Caco-2 (cell line): ENCODE measurements around the gene RAP2B. TPM values are rescaled to one million over a fixed set of nuclear protein-coding genes. Genes with fewer than 3 reads are reported as not detected.

ENCODE experiments used
- BruUV-seq: library from RNA; stranded (reverse); fragments of 400-500 nt; replicated peaks from 2 replicates; lab custom pipeline; 2021; lab: Mats Ljungman, UMichigan
- CTCF ChIA-PET: fragments of 300-600 bp; sonication (Branson Sonifier 250); formaldehyde crosslinking; loops from one replicate; lab custom pipeline; 2022; ENCODE audit warnings: antibody characterized with exemption; lab: Charles Lee
- POLR2A ChIA-PET: fragments of 300-600 bp; sonication (Branson Sonifier 250); formaldehyde crosslinking; loops from one replicate; lab custom pipeline; 2022; ENCODE audit warnings: antibody characterized with exemption; lab: Charles Lee
- DNase-seq, 2 experiments: peaks; one replicate each; pipeline versions ENCODE4 v3.0.0 to v3.0.0-alpha.2; 2020 to 2022
- H3K27me3 ChIP-seq: replicated peaks from 2 replicates; pipeline ENCODE4 v1.6.0; 2011; ENCODE audit warnings: low read length; ENCODE audit not compliant: control insufficient read depth, insufficient read depth
- H3K36me3 ChIP-seq: 2 replicates; pipeline ENCODE4 v1.5.1; 2011; ENCODE audit warnings: low read length; ENCODE audit not compliant: control insufficient read depth, insufficient read depth
- H3K4me1 ChIP-seq: fragments of 250-450 bp; sonication (Bioruptor Pico); 2 replicates; pipeline ENCODE4 v1.5.1; 2020; ENCODE audit warnings: mild to moderate bottlenecking
- H3K4me3 ChIP-seq: 2 replicates; pipeline ENCODE4 v1.5.1; 2011; ENCODE audit warnings: low read depth, mild to moderate bottlenecking, control low read depth, low read length
- H3K9me3 ChIP-seq: fragments of 250-450 bp; sonication (Bioruptor Pico); 2 replicates; pipeline ENCODE4 v1.5.1; 2020; ENCODE audit warnings: mild to moderate bottlenecking, moderate library complexity
- H3K27ac Mint-ChIP-seq: one replicate; pipeline ENCODE4 v1.8.0; 2022; ENCODE audit warnings: mixed read lengths; ENCODE audit not compliant: unreplicated experiment
- H3K27me3 Mint-ChIP-seq: one replicate; pipeline ENCODE4 v1.8.0; 2022; ENCODE audit warnings: mixed read lengths; ENCODE audit not compliant: insufficient read depth, unreplicated experiment
- H3K36me3 Mint-ChIP-seq: one replicate; pipeline ENCODE4 v1.8.0; 2022; ENCODE audit warnings: mild to moderate bottlenecking, mixed read lengths; ENCODE audit not compliant: insufficient read depth, unreplicated experiment
- H3K4me1 Mint-ChIP-seq: one replicate; pipeline ENCODE4 v1.8.0; 2022; ENCODE audit warnings: low read depth, mixed read lengths; ENCODE audit not compliant: unreplicated experiment
- H3K4me3 Mint-ChIP-seq: one replicate; pipeline ENCODE4 v1.8.0; 2022; ENCODE audit warnings: mild to moderate bottlenecking, moderate library complexity, mixed read lengths; ENCODE audit not compliant: unreplicated experiment
- H3K9me3 Mint-ChIP-seq: one replicate; pipeline ENCODE4 v1.8.0; 2022; ENCODE audit warnings: mixed read lengths; ENCODE audit not compliant: unreplicated experiment
- CTCF ChIP-seq, 2 experiments: fragments of 200-600 bp in 1 of 2; IDR thresholded peaks; 1 replicate in 1 of 2; 2 replicates in 1 of 2; pipeline versions ENCODE4 v1.5.1 to v1.8.0; 2011 to 2022; ENCODE audit warnings: antibody characterized with exemption in 1 of 2, control low read depth in 1 of 2, inconsistent platforms in 1 of 2, low read depth in 1 of 2, low read length in 1 of 2, mild to moderate bottlenecking in 1 of 2, moderate library complexity in 1 of 2; ENCODE audit not compliant: insufficient read depth in 1 of 2, severe bottlenecking in 1 of 2, unreplicated experiment in 1 of 2
- intact Hi-C: fragments of 100-400 bp; cut with micrococcal nuclease; formaldehyde crosslinking; loops from one replicate; pipeline ENCODE4 v1.10.0; 2022; ENCODE audit not compliant: unreplicated experiment
- total RNA-seq: library from RNA; stranded (reverse); gene quantifications from 2 replicates; pipeline ENCODE4 v1.2.3, GENCODE V29; 2022

The RAP2B gene
- total RNA-seq, 1 experiment from 2014 or later: 13.2 TPM

- intact Hi-C loops: no loop called here
- no peaks in the 10 kb centered on the region for H3K36me3 ChIP-seq
- Mint-ChIP-seq H3K4me1 (no peaks in the 10 kb centered on the region), H3K9me3 (no peaks in the 10 kb centered on the region), H3K27me3 (no peaks in the 10 kb centered on the region), H3K4me3 (no peak overlapping the region), H3K36me3 (no peaks in the 10 kb centered on the region), H3K27ac (no peak overlapping the region)
- ChIA-PET POLR2A (no interaction called here), CTCF (no interaction called here)
- H3K4me1 ChIP-seq: no peaks in the 10 kb centered on the region
- no peak for TF ChIP-seq CTCF (IDR thresholded peaks at IDR 0.05; ENCODE audit: insufficient read depth in 1 of 2, low read depth in 1 of 2, low read length in 1 of 2, severe bottlenecking in 1 of 2, unreplicated experiment in 1 of 2)
- no peak for DNase-seq
- no peaks in the 10 kb centered on the region for H3K27me3 ChIP-seq
- H3K9me3 ChIP-seq: no peaks in the 10 kb centered on the region
- no TSS peak for BruUV-seq
- H3K4me3 ChIP-seq: no peak overlapping the region
These were observed 46.7 kb upstream of the RAP2B start for GRCh38 chr3:153115326-153115725.

- Mint-ChIP-seq H3K4me3 (no peak overlapping the region), H3K4me1 (no peaks in the 10 kb centered on the region), H3K36me3 (no peaks in the 10 kb centered on the region), H3K27me3 (no peaks in the 10 kb centered on the region), H3K9me3 (no peaks in the 10 kb centered on the region), H3K27ac (no peak overlapping the region)
- no peaks in the 10 kb centered on the region for H3K36me3 ChIP-seq
- intact Hi-C loops: no loop called here
- ChIA-PET POLR2A (no interaction called here), CTCF (no interaction called here)
- no peak for TF ChIP-seq CTCF (IDR thresholded peaks at IDR 0.05; ENCODE audit: insufficient read depth in 1 of 2, low read depth in 1 of 2, low read length in 1 of 2, severe bottlenecking in 1 of 2, unreplicated experiment in 1 of 2)
- no peak overlapping the region for H3K4me3 ChIP-seq
- H3K4me1 ChIP-seq: no peaks in the 10 kb centered on the region
- no TSS peak for BruUV-seq
- H3K27me3 ChIP-seq: no peaks in the 10 kb centered on the region
- DNase-seq: no peak
- H3K9me3 ChIP-seq: no peaks in the 10 kb centered on the region
These were observed 34.2 kb upstream of the RAP2B start for GRCh38 chr3:153127788-153128187.

GRCh38 chr3:153129426-153129825 is 32.6 kb upstream of the RAP2B start:
- no peak overlapping the region for H3K27ac Mint-ChIP-seq
- no TSS peak for BruUV-seq
- CTCF ChIA-PET: no interaction called here

More at GRCh38 chr3:153129426-153129825, 32.6 kb upstream of the RAP2B start:
- intact Hi-C loops: no loop called here
- Mint-ChIP-seq H3K4me1 (no peaks in the 10 kb centered on the region), H3K9me3 (no peaks in the 10 kb centered on the region), H3K4me3 (no peak overlapping the region), H3K27me3 (no peaks in the 10 kb centered on the region), H3K36me3 (no peaks in the 10 kb centered on the region)
- no peak for TF ChIP-seq CTCF (IDR thresholded peaks at IDR 0.05; ENCODE audit: insufficient read depth in 1 of 2, low read depth in 1 of 2, low read length in 1 of 2, severe bottlenecking in 1 of 2, unreplicated experiment in 1 of 2)
- POLR2A ChIA-PET: no interaction called here
- no peak overlapping the region for H3K4me3 ChIP-seq
- DNase-seq: no peak
- H3K27me3 ChIP-seq: no peaks in the 10 kb centered on the region
- no peaks in the 10 kb centered on the region for H3K4me1 ChIP-seq
- H3K9me3 ChIP-seq: no peaks in the 10 kb centered on the region
- H3K36me3 ChIP-seq: no peaks in the 10 kb centered on the region
